Lung microvascular endothelial cell (primary cell): ENCODE data around the gene GLP1R. TPM values are rescaled to one million over a fixed set of nuclear protein-coding genes. Genes with fewer than 3 reads are reported as not detected.

Source experiments
- DNase-seq, 2 donors: peaks; one replicate each; pipeline versions ENCODE4 v3.0.0 to v3.0.0-alpha.2; 2010; ENCODE audit warnings: low read depth in 2 of 2
- total RNA-seq: library from RNA; depleted of rRNA; stranded (reverse); fragments of >200 nt; gene quantifications from 2 replicates; pipeline ENCODE4 v1.2.1, GENCODE V29; 2014

The GLP1R gene
- total RNA-seq, 1 donor from 2014 or later, result not detected

DNA sequence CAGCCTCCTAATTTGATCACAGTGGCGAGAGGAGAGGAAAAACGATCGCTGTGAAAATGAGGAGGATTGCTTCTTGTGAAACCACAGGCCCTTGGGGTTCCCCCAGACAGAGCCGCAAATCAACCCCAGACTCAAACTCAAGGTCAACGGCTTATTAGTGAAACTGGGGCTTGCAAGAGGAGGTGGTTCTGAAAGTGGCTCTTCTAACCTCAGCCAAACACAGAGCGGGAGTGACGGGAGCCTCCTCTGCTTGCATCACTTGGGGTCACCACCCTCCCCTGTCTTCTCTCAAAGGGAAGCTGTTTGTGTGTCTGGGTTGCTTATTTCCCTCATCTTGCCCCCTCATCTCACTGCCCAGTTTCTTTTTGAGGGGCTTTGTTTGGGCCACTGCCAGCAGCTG lies 37.7 kb downstream of the GLP1R start:
- no peak for DNase-seq

DNA sequence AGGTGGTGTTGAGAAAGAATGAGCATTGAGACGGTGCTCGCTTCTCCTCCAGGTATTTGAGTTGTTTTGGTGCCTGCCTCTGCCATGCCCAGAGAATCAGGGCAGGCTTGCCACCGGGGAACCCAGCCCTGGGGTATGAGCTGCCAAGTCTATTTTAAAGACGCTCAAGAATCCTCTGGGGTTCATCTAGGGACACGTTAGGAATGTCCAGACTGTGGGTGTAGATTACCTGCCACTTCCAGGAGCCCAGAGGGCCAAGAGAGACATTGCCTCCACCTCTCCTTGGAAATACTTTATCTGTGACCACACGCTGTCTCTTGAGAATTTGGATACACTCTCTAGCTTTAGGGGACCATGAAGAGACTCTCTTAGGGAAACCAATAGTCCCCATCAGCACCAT lies 38.1 kb downstream of the GLP1R start:
- no peak for DNase-seq

- DNase-seq, result no peak
Observed at GRCh38 chr6:39087197-39087596, 38.6 kb downstream of the GLP1R start.

GRCh38 chr6:39088331-39088730 lies 39.8 kb downstream of the GLP1R start:
- DNase-seq, result peak; percentile 17 to 59

DNA sequence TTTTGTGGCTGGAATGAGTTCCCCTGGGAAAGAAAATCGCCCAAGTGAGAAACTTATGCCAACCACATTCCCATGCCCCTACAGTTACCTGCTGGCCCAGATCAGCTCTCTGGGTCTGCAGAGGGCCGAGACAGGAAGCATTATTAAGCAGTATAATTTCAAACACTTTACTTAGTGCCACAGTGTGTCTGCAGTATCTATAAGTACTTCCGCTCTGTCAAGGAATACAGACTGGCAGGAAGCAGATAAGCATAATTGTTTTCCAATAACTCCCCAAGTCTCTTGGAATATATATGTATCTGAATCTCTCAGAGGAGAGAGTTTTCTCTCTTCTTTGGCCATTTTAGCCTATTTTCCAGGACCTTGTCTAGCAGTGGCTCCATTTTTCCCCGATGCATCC lies 41.5 kb downstream of the GLP1R start:
- DNase-seq, result no peak

DNA sequence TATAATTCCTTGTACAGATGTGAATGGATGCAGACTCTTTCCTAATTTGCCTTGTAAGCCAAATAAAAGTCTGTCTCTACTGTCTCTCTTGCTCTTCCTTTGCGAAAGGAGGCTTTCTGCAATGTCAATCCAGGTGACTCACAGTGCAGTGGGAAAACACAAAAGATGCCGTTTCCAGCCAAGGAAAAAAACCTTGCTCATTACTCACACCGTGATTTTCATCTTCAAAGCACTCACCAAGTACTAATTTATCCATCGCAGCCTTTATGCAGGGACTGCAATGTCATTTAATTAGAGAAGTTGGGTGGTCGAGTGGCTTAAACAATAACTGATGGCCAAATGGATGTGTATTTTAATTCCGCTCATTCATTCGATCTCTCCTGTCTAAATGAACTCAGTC lies 42.6 kb downstream of the GLP1R start:
- DNase-seq, result no peak

DNA sequence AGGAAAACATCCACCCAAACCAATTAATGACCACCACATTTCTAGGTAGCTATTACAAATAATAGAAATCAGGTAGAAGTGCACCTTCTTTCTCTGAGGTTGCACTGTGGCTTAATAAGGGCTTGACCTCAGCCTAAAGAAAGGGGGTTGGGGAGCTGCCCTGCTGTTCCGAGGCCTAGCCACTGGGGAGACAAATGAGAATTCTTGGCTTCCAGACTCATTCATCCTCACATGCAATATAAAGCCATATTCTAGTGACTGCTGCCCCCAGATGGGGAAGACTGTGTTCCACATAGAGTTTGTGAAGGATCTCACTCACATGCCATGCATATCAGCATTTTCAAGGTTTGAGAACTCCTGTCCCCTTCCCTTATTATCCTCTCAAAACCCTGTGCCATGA lies 43.5 kb downstream of the GLP1R start:
- peak in 1 of 2 donors; percentile 17 for DNase-seq

DNA sequence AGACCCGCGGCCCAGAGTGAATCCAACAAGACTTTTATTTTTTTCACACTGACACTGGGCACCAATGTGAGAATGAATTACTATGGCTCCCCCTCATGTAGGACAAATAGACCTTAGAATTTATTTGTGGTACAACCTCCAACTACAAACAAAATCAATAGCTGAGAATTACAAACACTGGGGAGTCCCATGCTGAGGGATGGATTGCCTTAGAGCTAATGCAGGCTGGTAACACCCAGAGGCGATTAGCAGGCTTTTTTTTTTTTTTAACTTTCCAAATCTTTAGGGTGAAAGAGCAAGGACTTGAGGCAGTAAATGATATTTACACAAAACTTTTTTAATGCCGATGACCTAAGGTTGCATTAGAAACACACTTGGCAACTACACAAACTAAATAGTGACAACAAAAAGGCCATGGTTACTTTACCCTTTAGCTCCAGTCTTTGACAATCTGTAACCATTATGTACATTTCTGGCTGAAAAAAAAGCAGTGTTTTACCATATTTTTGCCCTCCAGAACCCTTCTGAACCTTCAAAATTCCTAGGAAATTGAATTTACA lies 44.6 kb downstream of the GLP1R start:
- no peak for DNase-seq

GRCh38 chr6:39095578-39095977 lies 47.0 kb downstream of the GLP1R start:
- no peak for DNase-seq

GRCh38 chr6:39100358-39100757 lies 51.8 kb downstream of the GLP1R start:
- DNase-seq, result no peak

DNA sequence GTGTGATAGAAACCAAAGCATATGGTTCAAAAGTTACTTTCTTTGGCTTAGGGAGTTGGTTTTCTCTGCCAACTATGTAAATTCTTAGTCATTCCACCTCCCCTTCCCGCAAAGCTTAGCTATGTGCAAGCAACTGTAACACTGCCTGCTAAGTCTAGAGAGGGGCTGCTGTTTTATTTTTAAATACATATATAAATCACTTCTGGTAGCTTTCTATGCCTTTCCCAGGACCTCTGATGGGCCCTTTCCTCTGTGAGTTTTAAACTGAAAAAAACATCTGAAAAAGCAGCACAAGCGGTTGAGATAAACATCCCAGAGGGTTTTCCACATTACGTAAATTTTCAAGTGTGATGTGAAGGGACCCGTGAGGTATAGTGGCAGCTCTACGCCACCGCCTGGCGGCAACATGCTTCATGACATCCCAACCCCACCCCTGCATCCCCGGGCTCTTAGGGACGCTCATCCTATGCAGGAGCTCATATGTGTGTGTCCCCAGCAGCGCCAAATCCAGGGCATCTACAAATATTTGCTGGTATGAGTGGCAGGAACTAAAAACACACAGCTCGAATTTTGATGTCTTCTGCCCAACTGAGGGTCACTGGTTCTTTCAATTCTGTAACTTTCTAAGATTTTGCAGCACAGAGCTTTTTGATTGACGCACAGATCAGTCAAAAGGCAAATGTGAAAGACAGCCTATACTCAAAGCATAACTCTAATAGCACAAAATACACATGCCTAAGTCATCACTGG lies 53.7 kb downstream of the GLP1R start:
- peak; percentile 10 to 57 for DNase-seq

GRCh38 chr6:39102821-39103136 lies 54.2 kb downstream of the GLP1R start:
- DNase-seq, result no peak

GRCh38 chr6:39104528-39104927 lies 55.9 kb downstream of the GLP1R start:
- DNase-seq, result no peak

GRCh38 chr6:39107034-39107433 lies 58.5 kb downstream of the GLP1R start:
- DNase-seq, result no peak

GRCh38 chr6:39107641-39108040 lies 59.1 kb downstream of the GLP1R start:
- no peak for DNase-seq

GRCh38 chr6:39108041-39108839 lies 59.7 kb downstream of the GLP1R start:
- DNase-seq, result no peak

GRCh38 chr6:39111280-39111679 lies 62.7 kb downstream of the GLP1R start:
- DNase-seq, result no peak

- DNase-seq, result no peak
Observed at GRCh38 chr6:39113788-39114187, 65.2 kb downstream of the GLP1R start.

GRCh38 chr6:39114388-39114703 lies 65.8 kb downstream of the GLP1R start:
- no peak for DNase-seq

GRCh38 chr6:39114704-39115599 lies 66.4 kb downstream of the GLP1R start, which contains the start of gene SAYSD1:
Gene SAYSD1 (minus strand): TSS chr6:39115186. CDS start chr6:39115089, 97 bp downstream.
- peak; percentile 94 to 95 for DNase-seq

GRCh38 chr6:39118921-39119320 lies 70.3 kb downstream of the GLP1R start:
- DNase-seq, result no peak

DNA sequence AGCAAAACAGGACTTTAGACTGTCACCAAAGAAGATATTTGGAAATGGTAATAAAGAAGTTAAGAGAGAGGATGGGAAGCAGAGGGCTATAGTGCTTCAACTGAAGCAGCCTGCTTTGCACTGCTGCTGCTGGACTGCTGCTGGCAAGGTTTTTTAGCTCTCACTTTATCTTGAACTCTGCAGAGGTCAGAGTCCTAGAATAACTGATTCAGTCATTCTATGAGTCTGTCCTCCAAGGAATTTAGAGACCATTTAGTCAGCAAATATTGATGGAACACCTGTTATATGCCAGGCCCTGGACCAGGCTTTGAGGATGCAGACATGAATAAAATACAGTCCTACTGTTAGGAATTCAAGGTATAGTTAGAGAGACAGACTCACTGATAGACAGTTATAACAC lies 75.5 kb downstream of the GLP1R start:
- no peak for DNase-seq
